IMR-90 (cell line): Measurements from ENCODE around the gene WNT7B.

ENCODE experiments used
- CTCF ChIP-seq: conservative IDR thresholded peaks from 2 replicates; pipeline ENCODE4 v1.5.1; 2012; ENCODE audit warnings: mild to moderate bottlenecking, low read depth, low read length, improper control_type of control experiment
- ELK1 ChIP-seq: fragments of 150-350 bp; IDR thresholded peaks from 2 replicates; pipeline ENCODE4 v1.6.1; 2016; ENCODE audit warnings: low read depth, mild to moderate bottlenecking, low read length, moderate library complexity, borderline replicate concordance
- MXI1 ChIP-seq: IDR thresholded peaks from 2 replicates; pipeline ENCODE4 v1.6.1; 2012; ENCODE audit warnings: low read depth, mild to moderate bottlenecking, low read length, moderate library complexity, borderline replicate concordance
- NFE2L2 ChIP-seq: fragments of 150-350 bp; IDR thresholded peaks from 2 replicates; pipeline ENCODE4 v1.6.1; 2016; ENCODE audit warnings: low read depth, mild to moderate bottlenecking, low read length
- POLR2A ChIP-seq: IDR thresholded peaks from 2 replicates; pipeline ENCODE4 v1.6.1; 2012; ENCODE audit warnings: mild to moderate bottlenecking, low read depth, low read length
- RAD21 ChIP-seq: IDR thresholded peaks from 2 replicates; pipeline ENCODE4 v1.6.1; 2012; ENCODE audit warnings: low read length, improper control_type of control experiment
- RCOR1 ChIP-seq: IDR thresholded peaks from 2 replicates; pipeline ENCODE4 v1.6.1; 2012; ENCODE audit warnings: mild to moderate bottlenecking, low read length, improper control_type of control experiment; ENCODE audit not compliant: insufficient replicate concordance
- USF2 ChIP-seq: fragments of 150-350 bp; IDR thresholded peaks from 2 replicates; pipeline ENCODE4 v1.6.1; 2017; ENCODE audit warnings: mild to moderate bottlenecking, antibody characterized with exemption, low read length, low read depth

GRCh38 chr22:45891021-45891421 lies 85.9 kb downstream of the WNT7B start:
- no peak for TF ChIP-seq POLR2A
- no peak for TF ChIP-seq CTCF
- TF ChIP-seq MXI1: no peak
- no peak for TF ChIP-seq NFE2L2
- no peak for TF ChIP-seq RAD21
- no peak for TF ChIP-seq USF2
- TF ChIP-seq ELK1: no peak
- no peak for TF ChIP-seq RCOR1
